GM18951 (cell line): Measurements from ENCODE around the gene CASP3.
"Not testable (repeated sequence)": the region's sequence is repeated elsewhere in the genome, so short reads cannot be mapped to it uniquely, and the experiment has no call there.

Source experiments
- POLR2A ChIP-seq: IDR thresholded peaks from 4 replicates; pipeline ENCODE4 v1.6.1; 2011; ENCODE audit warnings: mild to moderate bottlenecking; ENCODE audit not compliant: insufficient read length, insufficient read depth; ENCODE audit errors: extremely low read depth
- in situ Hi-C: fragments of 300-500 bp; cut with MboI; formaldehyde crosslinking; loops from one replicate; pipeline ENCODE4 v1.12.0; 2022; ENCODE audit warnings: low sequenced_read_pairs, mixed read lengths, inconsistent platforms; ENCODE audit not compliant: unreplicated experiment

CASP3 gene

DNA sequence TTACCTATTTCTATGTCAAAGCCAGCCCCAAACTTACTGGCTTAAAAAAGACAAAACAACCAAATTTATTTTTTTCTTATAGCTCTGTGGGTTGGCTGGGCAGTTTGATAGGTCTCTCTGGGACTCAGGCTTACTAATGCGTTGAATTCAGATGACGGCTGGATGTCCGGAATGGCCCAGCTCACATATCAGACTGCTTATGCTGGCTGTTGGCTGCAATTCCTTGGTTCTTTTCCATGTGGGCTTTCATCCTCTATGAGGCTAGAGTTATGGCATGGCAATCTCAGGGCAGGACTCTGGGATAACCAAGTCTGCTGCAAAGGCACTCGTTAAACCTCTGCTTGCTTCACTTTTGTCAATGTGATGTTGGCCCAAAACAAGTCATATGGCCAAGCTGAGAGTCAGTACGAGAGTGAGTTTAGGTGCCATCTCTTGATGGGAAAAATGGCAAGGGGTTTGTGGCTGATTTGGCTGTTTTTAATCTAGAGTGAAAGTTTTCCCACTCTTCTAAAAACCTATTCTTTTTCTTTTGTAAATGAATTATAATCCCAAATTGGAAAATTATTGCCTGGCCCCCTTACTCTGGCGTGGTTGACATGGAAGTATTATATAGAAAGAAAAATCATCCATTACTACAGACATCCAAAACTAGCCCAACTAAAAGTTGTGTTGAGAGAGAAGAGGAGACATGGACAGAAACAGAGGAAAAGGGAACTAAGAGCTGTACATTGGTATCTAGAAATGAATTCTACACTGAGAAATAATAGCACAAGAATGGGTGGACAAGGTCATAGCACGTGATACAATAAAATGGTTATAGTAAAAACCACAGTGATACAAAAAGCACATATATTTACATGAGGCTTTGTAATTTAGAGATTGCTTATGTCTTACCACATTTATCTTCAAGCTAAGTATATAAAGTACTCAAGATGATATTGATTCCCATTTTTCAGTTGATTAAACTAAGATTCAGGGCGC lies 6.9 kb upstream of the CASP3 start:
- TF ChIP-seq POLR2A, result no peak
- in situ Hi-C loops, result no loop called here

DNA sequence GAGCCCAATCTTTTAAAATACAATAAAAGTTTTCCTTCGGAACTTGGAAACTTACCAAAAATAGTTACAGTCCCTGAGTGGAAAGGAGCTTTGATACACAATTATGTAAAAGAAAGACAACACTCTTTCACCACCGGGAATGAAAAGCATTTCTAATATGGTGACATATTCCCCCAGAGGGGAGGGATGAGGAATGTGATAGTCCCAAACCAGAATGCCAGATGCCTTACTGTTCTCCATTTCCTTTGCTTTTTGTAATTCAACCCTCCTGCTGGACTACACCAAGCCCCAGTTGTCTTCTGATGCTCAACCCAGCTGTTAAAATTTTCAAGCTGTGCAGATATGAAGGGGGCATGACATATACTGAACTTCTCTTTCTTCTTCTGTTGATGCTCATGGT lies 4.4 kb upstream of the CASP3 start:
- in situ Hi-C loops, result no loop called here
- TF ChIP-seq POLR2A, result no peak

DNA sequence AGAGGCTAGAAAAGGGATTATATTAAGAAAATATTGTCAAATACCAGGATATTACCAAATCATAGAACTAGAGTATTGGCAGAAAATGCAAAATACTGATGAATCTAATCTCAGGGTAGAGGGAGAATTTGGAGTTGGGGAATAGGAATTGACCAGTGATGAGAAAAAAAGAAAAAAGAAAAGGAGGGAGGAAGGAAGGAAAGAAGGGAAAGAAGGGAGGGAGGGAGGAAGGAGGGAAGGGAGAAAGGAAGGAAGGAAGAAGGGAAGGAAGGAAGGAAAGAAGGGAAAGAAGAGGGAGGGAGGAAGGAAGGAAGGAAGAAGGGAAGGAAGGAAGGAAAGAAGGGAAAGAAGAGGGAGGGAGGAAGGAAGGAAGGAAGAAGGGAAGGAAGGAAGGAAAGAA lies 3.4 kb upstream of the CASP3 start:
- in situ Hi-C loops, result not testable (repeated sequence)

GRCh38 chr4:184651899-184652298 lies 2.7 kb upstream of the CASP3 start:
- no peak for TF ChIP-seq POLR2A
- in situ Hi-C loops, result no loop called here

GRCh38 chr4:184649971-184650855 lies 966 bp upstream of the CASP3 start:
- no peak for TF ChIP-seq POLR2A
- in situ Hi-C loops, result no loop called here

GRCh38 chr4:184648313-184649025 lies 778 bp downstream of the CASP3 start:
- in situ Hi-C loops, result no loop called here
- peak; percentile 10 for TF ChIP-seq POLR2A

- no peak for TF ChIP-seq POLR2A
- in situ Hi-C loops, result no loop called here
These were observed 1.3 kb downstream of the CASP3 start for GRCh38 chr4:184648054-184648312.

DNA sequence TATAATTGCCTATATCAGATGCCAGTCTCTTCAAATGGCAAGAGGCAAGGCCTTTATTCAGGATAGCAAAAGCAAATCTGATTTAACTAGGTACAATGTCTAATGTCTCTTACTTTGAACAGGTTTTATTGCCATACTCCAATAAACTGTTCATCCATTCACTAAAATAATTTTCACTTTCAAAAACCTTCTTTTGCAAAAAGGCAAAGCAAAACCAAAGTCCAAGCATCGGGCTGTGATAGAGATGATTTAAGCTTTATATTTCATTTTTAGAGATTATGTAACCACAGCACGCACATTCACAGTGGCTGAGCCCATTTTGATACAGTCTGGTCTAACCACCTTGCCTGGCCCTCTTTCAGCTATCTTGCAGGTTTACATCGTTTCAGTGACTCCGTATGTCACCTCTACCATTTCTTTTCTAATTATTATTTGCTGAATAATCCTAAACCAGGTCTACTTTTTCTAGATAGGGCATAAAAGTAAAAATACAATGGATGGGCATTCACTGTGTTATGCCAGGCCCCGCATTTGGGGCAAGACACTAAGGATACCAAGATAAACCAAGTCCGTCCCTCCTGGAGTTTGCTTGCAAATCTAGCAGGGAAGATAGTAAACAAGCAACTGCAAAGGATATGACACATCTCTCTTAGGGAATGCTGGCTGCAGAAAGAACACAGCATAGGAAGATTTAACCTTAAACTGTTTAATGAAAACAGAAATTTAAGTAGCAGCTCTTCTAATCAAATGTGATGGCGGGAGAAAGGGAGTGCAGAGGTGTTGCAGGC lies 1.8 kb downstream of the CASP3 start:
- in situ Hi-C loops, result no loop called here

GRCh38 chr4:184645904-184646610 lies 3.2 kb downstream of the CASP3 start:
- in situ Hi-C loops, result no loop called here
- TF ChIP-seq POLR2A, result no peak

More for the DNA sequence above, 1.8 kb downstream of the CASP3 start:
- TF ChIP-seq POLR2A, result no peak

DNA sequence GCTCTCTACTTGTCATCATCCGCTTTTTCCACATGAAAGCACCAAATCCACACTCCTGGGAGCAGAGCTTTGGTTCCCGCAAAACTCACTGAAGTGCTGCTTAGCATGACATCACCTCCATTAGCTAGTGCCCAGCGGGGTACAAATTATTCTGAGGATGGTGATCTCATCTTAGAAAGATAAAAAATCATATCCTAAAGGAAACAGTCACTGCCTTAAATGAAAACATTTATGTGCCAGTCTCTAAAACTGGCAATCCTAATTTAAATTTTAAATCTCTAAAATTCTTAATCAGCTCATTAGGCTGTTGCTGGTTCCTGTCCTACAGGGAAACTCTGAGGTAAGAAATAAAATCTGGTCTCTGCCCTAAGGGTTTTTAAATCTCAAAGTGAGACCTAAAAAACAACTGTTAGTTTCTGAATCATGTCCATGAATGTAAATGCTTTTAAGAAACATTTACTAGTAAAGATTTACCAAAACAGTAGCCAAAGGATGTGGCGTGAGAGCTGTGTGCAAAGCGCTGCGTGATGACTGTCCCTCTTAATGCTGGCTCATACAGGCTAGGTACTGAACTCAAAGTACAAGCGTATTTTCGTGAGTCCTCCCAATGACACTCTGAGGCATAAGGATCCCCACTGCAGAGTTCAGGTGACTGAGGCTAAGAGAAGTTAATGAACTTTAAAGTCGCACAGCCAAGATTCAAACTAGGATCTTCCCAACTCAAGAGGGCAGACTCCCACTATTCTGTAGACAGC lies 4.5 kb downstream of the CASP3 start:
- in situ Hi-C loops, result no loop called here
- no peak for TF ChIP-seq POLR2A

GRCh38 chr4:184643731-184644130 lies 5.5 kb downstream of the CASP3 start:
- in situ Hi-C loops, result no loop called here

More at GRCh38 chr4:184643731-184644130, 5.5 kb downstream of the CASP3 start:
- TF ChIP-seq POLR2A, result no peak
